IMR-90 (cell line): ENCODE results near the gene DLG5. TPM values are rescaled to one million over a fixed set of nuclear protein-coding genes. Genes with fewer than 3 reads are reported as not detected.

ENCODE experiments used
- ATAC-seq: fragments of 200-7000 bp; cut with Tn5 transposase; 2 replicates; pipeline ENCODE4 v1.9.1; 2020; ENCODE audit warnings: low read depth, mild to moderate bottlenecking, moderate library complexity
- BruUV-seq: library from RNA; stranded (reverse); fragments of 400-500 nt; replicated peaks from 2 replicates; lab custom pipeline; 2021; lab: Mats Ljungman, UMichigan
- CTCF ChIA-PET: fragments of 300-600 bp; formaldehyde crosslinking; extraction: SDS; loops from one replicate; lab custom pipeline; 2021; ENCODE audit warnings: antibody characterized with exemption; lab: Yijun Ruan, JAX
- POLR2A ChIA-PET: fragments of 300-600 bp; sonication (Branson Sonifier 250); formaldehyde crosslinking; loops from one replicate; lab custom pipeline; 2022; ENCODE audit warnings: antibody characterized with exemption; ENCODE audit not compliant: unreplicated experiment; lab: Charles Lee
- DNase-seq: peaks from one replicate; pipeline ENCODE4 v3.0.0; 2013
- H2AFZ ChIP-seq: replicated peaks from 2 replicates; pipeline ENCODE3; 2013; ENCODE audit warnings: low read length, mild to moderate bottlenecking; ENCODE audit not compliant: poor library complexity
- H2AK5ac ChIP-seq: 2 replicates; pipeline ENCODE4 v1.6.1; 2013; ENCODE audit warnings: low read depth, low read length, inconsistent platforms
- H2AK9ac ChIP-seq: replicated peaks from 2 replicates; pipeline ENCODE3; 2013; ENCODE audit warnings: mild to moderate bottlenecking, low read depth, low read length, moderate library complexity; ENCODE audit not compliant: poor library complexity
- H2BK120ac ChIP-seq: 2 replicates; pipeline ENCODE4 v1.6.1; 2013; ENCODE audit warnings: low read depth, low read length, inconsistent platforms
- H2BK15ac ChIP-seq: 3 replicates; pipeline ENCODE4 v1.6.1; 2013; ENCODE audit warnings: low read depth, low read length, inconsistent platforms
- H2BK20ac ChIP-seq: 2 replicates; pipeline ENCODE4 v1.6.1; 2013; ENCODE audit warnings: low read depth, mild to moderate bottlenecking, inconsistent platforms, low read length, moderate library complexity
- H2BK5ac ChIP-seq: 2 replicates; pipeline ENCODE4 v1.6.1; 2013; ENCODE audit warnings: mild to moderate bottlenecking, low read depth, low read length, inconsistent platforms; ENCODE audit not compliant: poor library complexity, severe bottlenecking
- H3K14ac ChIP-seq: replicated peaks from 2 replicates; pipeline ENCODE4 v1.6.1; 2013; ENCODE audit warnings: low read depth, low read length, inconsistent platforms
- H3K18ac ChIP-seq: 2 replicates; pipeline ENCODE4 v1.6.1; 2013; ENCODE audit warnings: low read depth, low read length, control low read depth
- H3K23ac ChIP-seq: 2 replicates; pipeline ENCODE4 v1.6.1; 2013; ENCODE audit warnings: low read depth, low read length, inconsistent platforms
- H3K27ac ChIP-seq: 2 replicates; pipeline ENCODE4 v1.5.1; 2013; ENCODE audit warnings: mild to moderate bottlenecking, control low read depth, low read length; ENCODE audit not compliant: insufficient read depth
- H3K27me3 ChIP-seq: 2 replicates; pipeline ENCODE4 v1.6.1; 2013; ENCODE audit warnings: low read length; ENCODE audit not compliant: control insufficient read depth, insufficient read depth
- H3K36me3 ChIP-seq: 2 replicates; pipeline ENCODE4 v1.6.1; 2013; ENCODE audit warnings: low read length, mixed read lengths; ENCODE audit not compliant: control insufficient read depth, insufficient read depth
- H3K4ac ChIP-seq: 2 replicates; pipeline ENCODE4 v1.6.1; 2013; ENCODE audit warnings: low read depth, low read length, inconsistent platforms
- H3K4me1 ChIP-seq: 2 replicates; pipeline ENCODE4 v1.6.1; 2013; ENCODE audit warnings: low read length, mixed read lengths; ENCODE audit not compliant: control insufficient read depth, insufficient read depth
- H3K4me2 ChIP-seq: 2 replicates; pipeline ENCODE4 v1.6.1; 2013; ENCODE audit warnings: low read depth, mild to moderate bottlenecking, control low read depth, low read length, moderate library complexity
- H3K4me3 ChIP-seq: 2 replicates; pipeline ENCODE4 v1.5.1; 2013; ENCODE audit warnings: low read depth, mild to moderate bottlenecking, control low read depth, low read length, moderate library complexity; ENCODE audit not compliant: insufficient read depth
- H3K56ac ChIP-seq: 2 replicates; pipeline ENCODE4 v1.6.1; 2013; ENCODE audit warnings: low read length, inconsistent platforms; ENCODE audit not compliant: insufficient read depth; ENCODE audit errors: extremely low read depth
- H3K79me1 ChIP-seq, 2 experiments: 2 replicates each; pipeline ENCODE4 v1.6.1; 2013; ENCODE audit warnings: low read length in 2 of 2, inconsistent platforms in 1 of 2, low read depth in 1 of 2
- H3K9ac ChIP-seq: 2 replicates; pipeline ENCODE4 v1.6.1; 2013; ENCODE audit warnings: low read depth, low read length, control low read depth
- H3K9me1 ChIP-seq: 2 replicates; pipeline ENCODE4 v1.6.1; 2013; ENCODE audit warnings: low read length, inconsistent platforms; ENCODE audit not compliant: insufficient read depth
- H3K9me3 ChIP-seq: 2 replicates; pipeline ENCODE4 v1.6.1; 2013; ENCODE audit warnings: low read length; ENCODE audit not compliant: control insufficient read depth, insufficient read depth
- H4K20me1 ChIP-seq: 2 replicates; pipeline ENCODE4 v1.6.1; 2013; ENCODE audit warnings: low read length, inconsistent platforms; ENCODE audit not compliant: insufficient read depth
- H4K5ac ChIP-seq: 2 replicates; pipeline ENCODE4 v1.6.1; 2013; ENCODE audit warnings: mild to moderate bottlenecking, low read depth, low read length, control low read depth
- H4K8ac ChIP-seq, 2 experiments: 2 replicates each; pipeline ENCODE4 v1.6.1; 2013; ENCODE audit warnings: low read depth in 2 of 2, low read length in 2 of 2, control low read depth in 1 of 2, inconsistent platforms in 1 of 2
- H4K91ac ChIP-seq: 2 replicates; pipeline ENCODE4 v1.6.1; 2013; ENCODE audit warnings: low read depth, low read length, inconsistent platforms; ENCODE audit not compliant: insufficient read depth
- BHLHE40 ChIP-seq: fragments of 150-350 bp; IDR thresholded peaks from 2 replicates; pipeline ENCODE4 v1.6.1; 2016; ENCODE audit warnings: mild to moderate bottlenecking, low read depth, low read length
- CEBPB ChIP-seq: IDR thresholded peaks from 2 replicates; pipeline ENCODE4 v1.6.1; 2012; ENCODE audit warnings: low read depth, low read length, improper control_type of control experiment
- CHD1 ChIP-seq: IDR thresholded peaks from 2 replicates; pipeline ENCODE4 v1.6.1; 2012; ENCODE audit warnings: low read depth, low read length, improper control_type of control experiment
- FOS ChIP-seq: fragments of 150-350 bp; IDR thresholded peaks from 2 replicates; pipeline ENCODE4 v1.6.1; 2016; ENCODE audit warnings: low read depth, low read length
- MAZ ChIP-seq: IDR thresholded peaks from 2 replicates; pipeline ENCODE4 v1.6.1; 2012; ENCODE audit warnings: low read depth, mild to moderate bottlenecking, low read length, improper control_type of control experiment, moderate library complexity, borderline replicate concordance
- MXI1 ChIP-seq: IDR thresholded peaks from 2 replicates; pipeline ENCODE4 v1.6.1; 2012; ENCODE audit warnings: low read depth, mild to moderate bottlenecking, low read length, moderate library complexity, borderline replicate concordance
- NFE2L2 ChIP-seq: fragments of 150-350 bp; IDR thresholded peaks from 2 replicates; pipeline ENCODE4 v1.6.1; 2016; ENCODE audit warnings: low read depth, mild to moderate bottlenecking, low read length
- RAD21 ChIP-seq: IDR thresholded peaks from 2 replicates; pipeline ENCODE4 v1.6.1; 2012; ENCODE audit warnings: low read length, improper control_type of control experiment
- RCOR1 ChIP-seq: IDR thresholded peaks from 2 replicates; pipeline ENCODE4 v1.6.1; 2012; ENCODE audit warnings: mild to moderate bottlenecking, low read length, improper control_type of control experiment; ENCODE audit not compliant: insufficient replicate concordance
- SMC3 ChIP-seq: fragments of 150-350 bp; IDR thresholded peaks from 2 replicates; pipeline ENCODE4 v1.6.1; 2016; ENCODE audit warnings: low read depth, mild to moderate bottlenecking, antibody characterized with exemption, low read length, moderate library complexity
- USF2 ChIP-seq: fragments of 150-350 bp; IDR thresholded peaks from 2 replicates; pipeline ENCODE4 v1.6.1; 2017; ENCODE audit warnings: mild to moderate bottlenecking, antibody characterized with exemption, low read length, low read depth
- WGBS, 2 experiments: methylation state at CpG; one replicate each; pipeline versions ENCODE4 v1.1.5 to v1.1.7; 2013; ENCODE audit warnings: missing lambda C conversion rate in 2 of 2; ENCODE audit not compliant: insufficient read length in 1 of 2; ENCODE audit errors: extremely low coverage in 2 of 2; 5-methylcytosine and 5-hydroxymethylcytosine counted together
- dilution Hi-C: fragments of 300-500 bp; cut with HindIII; formaldehyde crosslinking; loops from one replicate; pipeline ENCODE4 v1.14.3; 2018; ENCODE audit warnings: low sequenced_read_pairs; ENCODE audit not compliant: unreplicated experiment
- in situ Hi-C: fragments of 300-500 bp; cut with MboI; formaldehyde crosslinking; loops from 3 replicates; pipeline ENCODE4 v1.14.3; 2019; ENCODE audit warnings: low sequenced_read_pairs, inconsistent platforms, mixed read lengths
- intact Hi-C: fragments of 100-400 bp; cut with micrococcal nuclease; formaldehyde crosslinking; loops from 2 replicates; pipeline ENCODE4 v1.10.0; 2022
- polyA plus RNA-seq, 3 experiments: library from polyadenylated mRNA; depleted of rRNA; stranded (reverse); fragments of >200 nt; gene quantifications; 2 replicates each; pipeline ENCODE4 v1.2.3, GENCODE V29; 2012; ENCODE audit warnings: low replicate concordance in 1 of 3
- total RNA-seq: library from RNA; depleted of rRNA; stranded (reverse); fragments of >200 nt; gene quantifications from 2 replicates; pipeline ENCODE4 v1.2.3, GENCODE V29; 2012
- TF ChIP-seq, protein P1 (sequence below): fragments of 150-350 bp; IDR thresholded peaks from 2 replicates; pipeline ENCODE4 v1.6.1; 2016; ENCODE audit warnings: low read depth, mild to moderate bottlenecking, low read length, moderate library complexity, borderline replicate concordance

The DLG5 gene
- total and polyA plus RNA-seq, 2 of the 4 experiments (the other 2 are of a cell fraction), result 12.7 to 28.7 TPM

GRCh38 chr10:77781451-77782327, 144.9 kb downstream of the DLG5 start:
- in situ Hi-C loops (no loop called here), dilution Hi-C loops (no loop called here), intact Hi-C loops (no loop called here)
- no peak overlapping the region for H4K5ac ChIP-seq
- H3K36me3 ChIP-seq, result peaks cover 32% of the 10 kb centered on the region
- no peak overlapping the region for H2AK5ac ChIP-seq
- BruUV-seq, result no TSS peak
- WGBS, 2 experiments, result 77% methylated on average over 7 of the region's 27 CpGs; no CpG with 5 or more reads in 1 of the 2 experiments
- H3K27me3 ChIP-seq, result no peaks in the 10 kb centered on the region
- no peak overlapping the region for H3K23ac ChIP-seq
- peaks cover under 1% of the 10 kb centered on the region for H3K9me3 ChIP-seq
- H3K4ac ChIP-seq, result no peak overlapping the region
- H3K18ac ChIP-seq, result no peak overlapping the region
- H3K56ac ChIP-seq, result no peak overlapping the region
- ATAC-seq (no peak), DNase-seq (no peak)
- H3K4me3 ChIP-seq, result no peak overlapping the region
- no peaks in the 10 kb centered on the region; the same call in 1 of the 2 replicates for H4K20me1 ChIP-seq
- no peak overlapping the region for H2AFZ ChIP-seq
- H3K9me1 ChIP-seq, result peaks cover 21% of the 10 kb centered on the region
- H2BK15ac ChIP-seq, result no peak overlapping the region
- H3K27ac ChIP-seq, result no peak overlapping the region
- H3K4me1 ChIP-seq, result peaks cover 10% of the 10 kb centered on the region
- no peak overlapping the region for H2BK5ac ChIP-seq
- H2BK20ac ChIP-seq, result no peak overlapping the region
- H2AK9ac ChIP-seq, result no peak overlapping the region
- no peak overlapping the region for H3K4me2 ChIP-seq
- CTCF ChIA-PET, result no interaction called here
- H4K91ac ChIP-seq, result no peak overlapping the region
- POLR2A ChIA-PET, result interaction anchor here (0.5 kb wide), 1 partner anchor 33 kb away, joined by 4 read pairs; no protein-coding TSS in a partner anchor
- no peak overlapping the region for H2BK120ac ChIP-seq
- H3K79me1 ChIP-seq, result peaks cover 2 to 25% of the 10 kb centered on the region in 2 experiments; a peak in 3 of 4 replicates
- TF ChIP-seq MAZ, result no peak
- TF ChIP-seq, protein P1, sequence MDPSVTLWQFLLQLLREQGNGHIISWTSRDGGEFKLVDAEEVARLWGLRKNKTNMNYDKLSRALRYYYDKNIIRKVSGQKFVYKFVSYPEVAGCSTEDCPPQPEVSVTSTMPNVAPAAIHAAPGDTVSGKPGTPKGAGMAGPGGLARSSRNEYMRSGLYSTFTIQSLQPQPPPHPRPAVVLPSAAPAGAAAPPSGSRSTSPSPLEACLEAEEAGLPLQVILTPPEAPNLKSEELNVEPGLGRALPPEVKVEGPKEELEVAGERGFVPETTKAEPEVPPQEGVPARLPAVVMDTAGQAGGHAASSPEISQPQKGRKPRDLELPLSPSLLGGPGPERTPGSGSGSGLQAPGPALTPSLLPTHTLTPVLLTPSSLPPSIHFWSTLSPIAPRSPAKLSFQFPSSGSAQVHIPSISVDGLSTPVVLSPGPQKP, result no peak
- no peak for TF ChIP-seq MXI1
- TF ChIP-seq BHLHE40, result no peak
- no peak for TF ChIP-seq RAD21
- no peak for TF ChIP-seq RCOR1
- TF ChIP-seq SMC3, result no peak
- TF ChIP-seq CHD1, result no peak
- TF ChIP-seq CEBPB, result no peak
- TF ChIP-seq USF2, result no peak
- no peak for TF ChIP-seq FOS
- TF ChIP-seq NFE2L2, result no peak
- no peak overlapping the region for H3K9ac ChIP-seq
- H3K14ac ChIP-seq, result no peak overlapping the region
- H4K8ac ChIP-seq, result no peak overlapping the region
